HEK293T (cell line): ENCODE data around the gene METTL22.

Source experiments
- CTCF ChIA-PET: fragments of 350-600 bp; formaldehyde crosslinking; extraction: SDS; loops from one replicate; lab custom pipeline; 2021; ENCODE audit warnings: antibody characterized with exemption, inconsistent platforms; lab: Yijun Ruan, JAX
- POLR2A ChIA-PET: fragments of 350-600 bp; formaldehyde crosslinking; extraction: SDS; loops from one replicate; lab custom pipeline; 2020; ENCODE audit warnings: antibody characterized with exemption, inconsistent platforms; lab: Yijun Ruan, JAX
- DNase-seq: peaks from one replicate; pipeline ENCODE4 v3.0.0; 2012; ENCODE audit warnings: mixed read lengths; ENCODE audit errors: extremely low spot score
- ARNT ChIP-seq: fragments of 450-650 bp; IDR thresholded peaks from 2 replicates; pipeline ENCODE4 v1.6.1; 2017; ENCODE audit warnings: mild to moderate bottlenecking
- BHLHE40 ChIP-seq: fragments of 450-650 bp; IDR thresholded peaks from 2 replicates; pipeline ENCODE4 v1.6.1; 2016; ENCODE audit warnings: mild to moderate bottlenecking, moderate library complexity, borderline replicate concordance
- CTBP1 ChIP-seq: fragments of 450-650 bp; IDR thresholded peaks from 2 replicates; pipeline ENCODE4 v1.6.1; 2016; ENCODE audit warnings: borderline replicate concordance
- ELF4 ChIP-seq: fragments of 450-650 bp; IDR thresholded peaks from 2 replicates; pipeline ENCODE4 v1.6.1; 2017; ENCODE audit warnings: antibody characterized with exemption
- FOXA1 ChIP-seq: fragments of 450-650 bp; IDR thresholded peaks from 2 replicates; pipeline ENCODE4 v1.6.1; 2016; ENCODE audit warnings: mild to moderate bottlenecking
- FOXK2 ChIP-seq: fragments of 450-650 bp; IDR thresholded peaks from 2 replicates; pipeline ENCODE4 v1.6.1; 2016; ENCODE audit warnings: mild to moderate bottlenecking
- FOXM1 ChIP-seq: fragments of 450-650 bp; IDR thresholded peaks from 2 replicates; pipeline ENCODE4 v1.6.1; 2017; ENCODE audit warnings: mild to moderate bottlenecking, borderline replicate concordance
- HDGF ChIP-seq: fragments of 450-650 bp; IDR thresholded peaks from 2 replicates; pipeline ENCODE4 v1.6.1; 2017; ENCODE audit warnings: antibody characterized with exemption, borderline replicate concordance
- L3MBTL2 ChIP-seq: fragments of 450-650 bp; conservative IDR thresholded peaks from 2 replicates; pipeline ENCODE4 v1.6.1; 2016; ENCODE audit warnings: mild to moderate bottlenecking
- LEF1 ChIP-seq: fragments of 450-650 bp; IDR thresholded peaks from 2 replicates; pipeline ENCODE4 v1.6.1; 2017; ENCODE audit warnings: mild to moderate bottlenecking, borderline replicate concordance
- NFRKB ChIP-seq: fragments of 450-650 bp; IDR thresholded peaks from 2 replicates; pipeline ENCODE4 v1.6.1; 2016; ENCODE audit warnings: mild to moderate bottlenecking, moderate library complexity
- SP1 ChIP-seq: fragments of 450-650 bp; IDR thresholded peaks from 2 replicates; pipeline ENCODE4 v1.6.1; 2017
- SUZ12 ChIP-seq: fragments of 450-650 bp; IDR thresholded peaks from 2 replicates; pipeline ENCODE4 v1.6.1; 2016; ENCODE audit warnings: mild to moderate bottlenecking
- TARDBP ChIP-seq: fragments of 450-650 bp; IDR thresholded peaks from 2 replicates; pipeline ENCODE4 v1.6.1; 2016
- ZNF384 ChIP-seq: fragments of 450-650 bp; IDR thresholded peaks from 2 replicates; pipeline ENCODE4 v1.6.1; 2016
- TF ChIP-seq, protein P1 (sequence below): fragments of 450-650 bp; IDR thresholded peaks from 2 replicates; pipeline ENCODE4 v1.6.1; 2016

METTL22 gene

GRCh38 chr16:8661703-8662102 lies 40.2 kb downstream of the METTL22 start:
- ChIA-PET POLR2A (no interaction called here), CTCF (interaction anchor here (0.9 kb wide), 1 partner anchor 130 kb away, joined by 3 read pairs; no protein-coding TSS in a partner anchor)
- no peak for DNase-seq
- TF ChIP-seq BHLHE40 (no peak), ZNF384 (no peak), FOXM1 (no peak), L3MBTL2 (no peak), HDGF (no peak), ARNT (no peak), ELF4 (no peak), FOXA1 (no peak), LEF1 (no peak), SP1 (no peak), TARDBP (no peak), FOXK2 (no peak), NFRKB (no peak), SUZ12 (no peak), CTBP1 (no peak)
- TF ChIP-seq, protein P1, sequence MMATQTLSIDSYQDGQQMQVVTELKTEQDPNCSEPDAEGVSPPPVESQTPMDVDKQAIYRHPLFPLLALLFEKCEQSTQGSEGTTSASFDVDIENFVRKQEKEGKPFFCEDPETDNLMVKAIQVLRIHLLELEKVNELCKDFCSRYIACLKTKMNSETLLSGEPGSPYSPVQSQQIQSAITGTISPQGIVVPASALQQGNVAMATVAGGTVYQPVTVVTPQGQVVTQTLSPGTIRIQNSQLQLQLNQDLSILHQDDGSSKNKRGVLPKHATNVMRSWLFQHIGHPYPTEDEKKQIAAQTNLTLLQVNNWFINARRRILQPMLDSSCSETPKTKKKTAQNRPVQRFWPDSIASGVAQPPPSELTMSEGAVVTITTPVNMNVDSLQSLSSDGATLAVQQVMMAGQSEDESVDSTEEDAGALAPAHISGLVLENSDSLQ, result no peak

DNA sequence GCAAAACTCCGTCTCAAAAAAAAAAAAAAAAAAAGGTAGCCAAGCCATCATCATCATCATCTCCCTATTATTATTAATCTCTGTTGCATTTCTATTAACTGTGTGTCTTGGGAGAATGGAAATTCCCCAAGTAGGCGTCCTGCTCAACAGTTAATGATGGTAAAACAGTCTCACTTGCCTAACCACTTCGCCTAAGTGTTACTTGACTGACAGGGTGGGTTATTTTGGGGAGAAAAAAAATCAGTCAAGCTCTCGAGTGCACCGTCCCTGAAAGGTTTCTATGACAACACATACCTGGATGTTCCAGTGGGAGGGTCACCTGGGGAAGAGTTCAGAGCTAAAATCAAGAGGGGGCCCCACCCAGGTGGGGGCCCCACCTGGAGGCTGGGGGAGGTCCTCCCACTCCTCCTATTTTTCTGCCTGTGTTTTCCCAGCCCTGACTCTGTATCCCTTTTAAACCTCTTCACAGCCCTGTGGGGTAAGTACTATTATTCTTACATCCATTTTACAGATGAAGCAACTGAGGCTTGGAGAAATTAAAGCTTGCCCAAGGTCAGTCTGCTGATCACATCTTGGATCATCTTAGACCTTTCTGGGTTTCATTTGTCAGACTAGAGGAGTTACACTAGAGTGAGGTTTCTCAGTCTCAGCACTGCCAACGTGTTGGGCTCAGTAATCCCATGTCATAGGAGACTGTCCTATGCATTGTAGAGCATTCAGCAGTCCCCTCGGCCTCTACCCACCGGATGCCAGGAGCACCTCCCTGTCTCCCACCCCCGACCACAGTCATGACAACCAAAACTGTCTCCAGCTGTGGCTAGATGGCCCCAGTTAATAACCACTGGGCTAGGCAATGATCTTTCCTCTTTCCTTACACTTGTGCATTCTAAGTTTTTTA lies 41.9 kb downstream of the METTL22 start:
- TF ChIP-seq CTBP1 (no peak), ZNF384 (no peak), BHLHE40 (no peak), LEF1 (no peak)
- CTCF ChIA-PET, result interaction anchor here (0.6 kb wide), 1 partner anchor 25 kb away, joined by 3 read pairs; no protein-coding TSS in a partner anchor
- no peak for DNase-seq
- POLR2A ChIA-PET, result no interaction called here

GRCh38 chr16:8665529-8665928 lies 44.0 kb downstream of the METTL22 start:
- ChIA-PET POLR2A (no interaction called here), CTCF (no interaction called here)
- no peak for TF ChIP-seq SP1
- no peak for TF ChIP-seq HDGF

DNA sequence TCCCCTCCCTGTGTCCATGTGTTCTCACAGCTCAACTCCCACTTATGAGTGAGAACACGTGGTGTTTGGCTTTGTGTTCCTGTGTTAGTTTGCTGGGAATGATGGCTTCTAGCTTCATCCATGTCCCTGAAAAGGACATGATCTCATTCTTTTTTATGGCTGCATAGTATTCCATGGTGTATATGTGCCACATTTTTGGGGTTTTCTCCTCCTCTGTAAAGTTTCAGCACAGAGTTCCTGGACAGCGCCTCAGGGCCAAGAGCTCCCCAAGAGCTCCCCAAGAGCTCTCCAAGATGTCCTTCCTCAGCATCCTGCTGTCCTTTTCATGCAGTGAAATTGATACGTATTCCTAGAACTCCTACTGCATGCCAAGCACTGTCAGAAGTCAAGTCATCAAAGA lies 46.0 kb downstream of the METTL22 start:
- DNase-seq, result no peak
- no peak for TF ChIP-seq ZNF384
- no peak for TF ChIP-seq FOXK2
- ChIA-PET CTCF (interaction anchor here (0.6 kb wide), 1 partner anchor 33 kb away, joined by 11 read pairs; no protein-coding TSS in a partner anchor), POLR2A (no interaction called here)

More at GRCh38 chr16:8665529-8665928, 44.0 kb downstream of the METTL22 start:
- no peak for DNase-seq

DNA sequence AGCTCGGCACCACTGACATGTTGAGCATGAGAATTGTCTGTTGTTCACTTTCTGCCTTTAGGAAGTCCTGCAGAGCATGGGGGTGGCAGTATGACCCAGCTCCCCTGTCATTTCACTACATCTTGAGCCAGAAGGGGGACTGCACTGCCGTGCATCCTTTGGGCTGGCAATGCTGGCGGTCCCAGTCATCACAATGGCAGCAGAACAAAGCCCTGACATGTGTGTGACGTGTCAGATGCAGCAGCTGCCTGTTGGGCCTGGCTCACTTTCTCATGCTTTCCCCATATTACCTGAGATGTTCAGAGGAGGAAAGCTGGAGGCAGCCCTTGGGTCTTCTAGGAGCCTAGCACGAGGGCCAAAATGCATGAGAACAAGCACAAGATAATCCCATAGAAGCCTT lies 46.6 kb downstream of the METTL22 start:
- ChIA-PET POLR2A (no interaction called here), CTCF (no interaction called here)
- no peak for DNase-seq
- TF ChIP-seq BHLHE40 (no peak), ELF4 (no peak), ZNF384 (no peak), NFRKB (no peak), LEF1 (no peak), ARNT (no peak), SUZ12 (no peak), FOXK2 (no peak), L3MBTL2 (no peak), SP1 (no peak), FOXA1 (no peak), CTBP1 (no peak), TARDBP (no peak)

DNA sequence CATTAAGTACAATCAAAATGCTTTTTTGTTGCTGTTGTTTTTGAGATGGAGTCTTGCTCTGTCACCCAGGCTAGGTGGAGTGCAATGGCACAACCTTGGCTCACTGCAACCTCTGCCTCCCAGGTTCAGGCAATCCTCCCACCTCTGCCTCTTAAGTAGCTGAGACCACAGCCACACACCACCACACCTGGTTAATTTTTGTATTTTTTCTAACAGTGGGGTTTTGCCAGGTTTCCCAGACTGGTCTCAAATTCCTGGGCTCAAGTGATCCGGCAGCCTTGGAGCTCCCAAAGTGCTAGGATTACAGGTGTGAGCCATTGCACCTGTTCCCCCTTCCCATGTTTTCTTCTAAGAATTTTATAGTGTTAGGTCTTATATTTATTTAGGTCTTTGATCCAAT lies 48.0 kb downstream of the METTL22 start:
- DNase-seq, result no peak
- no peak for TF ChIP-seq BHLHE40
- no peak for TF ChIP-seq LEF1
- TF ChIP-seq SUZ12, result no peak
- no peak for TF ChIP-seq FOXM1
- no peak for TF ChIP-seq HDGF
- no peak for TF ChIP-seq NFRKB
- no peak for TF ChIP-seq FOXA1
- no peak for TF ChIP-seq FOXK2
- TF ChIP-seq CTBP1, result no peak
- no peak for TF ChIP-seq TARDBP
- TF ChIP-seq ELF4, result no peak
- no peak for TF ChIP-seq SP1
- TF ChIP-seq ARNT, result no peak
- TF ChIP-seq, protein P1, result no peak
- TF ChIP-seq L3MBTL2, result no peak
- no peak for TF ChIP-seq ZNF384
- CTCF ChIA-PET, result no interaction called here
- POLR2A ChIA-PET, result no interaction called here

DNA sequence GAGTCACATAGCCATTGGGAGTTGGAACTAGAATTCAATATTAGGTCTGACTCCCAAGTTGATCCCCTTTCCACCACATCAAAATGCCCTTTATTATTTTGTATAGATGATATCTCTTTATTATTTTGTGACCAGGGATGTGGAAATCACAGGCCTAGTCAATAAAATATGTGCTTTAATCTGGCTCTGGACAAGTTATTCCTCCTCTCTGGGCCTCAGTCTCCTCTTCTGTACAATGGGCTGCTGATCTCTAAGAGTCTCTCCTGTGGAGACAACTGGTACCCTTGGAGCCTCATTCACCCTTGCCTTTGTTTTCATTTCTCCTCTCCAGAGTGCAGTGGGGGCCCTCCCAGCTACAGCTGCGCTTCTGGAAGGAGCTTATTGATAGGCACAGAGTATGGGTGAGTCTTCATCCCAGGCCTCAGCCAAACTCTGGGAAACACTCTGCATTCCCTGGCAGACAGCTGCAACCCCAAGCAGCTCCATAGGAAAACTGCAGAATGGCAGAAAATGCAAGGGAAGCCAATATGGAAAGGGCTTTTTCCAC lies 48.6 kb downstream of the METTL22 start:
- TF ChIP-seq SP1 (no peak), HDGF (no peak), BHLHE40 (no peak)
- ChIA-PET POLR2A (no interaction called here), CTCF (no interaction called here)
- DNase-seq, result no peak
